Testis (tissue), 2 donors: ENCODE measurements around the gene DROSHA.

Source experiments
- CTCF ChIP-seq, 3 experiments: fragments of 450-650 bp in 2 of 3; fragments of 200-600 bp in 1 of 3; sonication (generic) in 1 of 3; IDR thresholded peaks; one replicate each; pipeline ENCODE4 v1.5.1; 2016 to 2019; ENCODE audit warnings: antibody characterized with exemption in 3 of 3, mild to moderate bottlenecking in 2 of 3, moderate library complexity in 1 of 3
- POLR2A ChIP-seq: fragments of 450-650 bp; IDR thresholded peaks from one replicate; pipeline ENCODE4 v1.6.1; 2017; ENCODE audit warnings: antibody characterized with exemption, mild to moderate bottlenecking, moderate library complexity

- TF ChIP-seq POLR2A, result no peak
- no peak for TF ChIP-seq CTCF (IDR thresholded peaks at IDR 0.05)
Measured at GRCh38 chr5:31383734-31384133, 148.2 kb downstream of the DROSHA start.
